Smooth muscle cell (in vitro differentiated cells): ENCODE results near the gene KCTD18. TPM values are rescaled to one million over a fixed set of nuclear protein-coding genes. Genes with fewer than 3 reads are reported as not detected.
A peak's percentile ranks its signal among the peaks of the same experiment; 100 is the strongest.

Source experiments
- DNase-seq: peaks from one replicate; lab custom pipeline; 2025; ENCODE audit not compliant: unreplicated experiment; lab: John Stamatoyannopoulos, UW
- H2AFZ ChIP-seq: fragments of 200-600 bp; sonication (generic); 2 replicates; pipeline ENCODE4 v1.6.0; 2016; ENCODE audit warnings: antibody characterized with exemption, low read depth, mild to moderate bottlenecking
- H3F3A ChIP-seq: fragments of 200-600 bp; sonication (generic); 2 replicates; pipeline ENCODE4 v1.6.0; 2017; ENCODE audit warnings: antibody characterized with exemption, low read depth
- H3K27ac ChIP-seq: fragments of 200-600 bp; sonication (generic); 2 replicates; pipeline ENCODE4 v1.5.1; 2016; ENCODE audit warnings: low read depth, mild to moderate bottlenecking
- H3K27me3 ChIP-seq: fragments of 200-600 bp; sonication (generic); 2 replicates; pipeline ENCODE4 v1.6.1; 2016; ENCODE audit warnings: low read depth, mild to moderate bottlenecking
- H3K36me3 ChIP-seq: fragments of 200-600 bp; sonication (generic); 2 replicates; pipeline ENCODE4 v1.5.1; 2016; ENCODE audit warnings: low read depth
- H3K4me1 ChIP-seq: fragments of 200-600 bp; sonication (generic); 2 replicates; pipeline ENCODE4 v1.5.1; 2016; ENCODE audit warnings: low read depth
- H3K4me2 ChIP-seq: fragments of 200-600 bp; sonication (generic); 2 replicates; pipeline ENCODE4 v1.6.0; 2016; ENCODE audit warnings: mild to moderate bottlenecking
- H3K4me3 ChIP-seq: fragments of 200-600 bp; sonication (generic); 2 replicates; pipeline ENCODE4 v1.5.1; 2016; ENCODE audit warnings: mild to moderate bottlenecking
- H3K79me2 ChIP-seq: fragments of 200-600 bp; sonication (generic); 2 replicates; pipeline ENCODE4 v1.6.0; 2016; ENCODE audit warnings: low read depth, mild to moderate bottlenecking
- H3K9ac ChIP-seq: fragments of 200-600 bp; sonication (generic); 2 replicates; pipeline ENCODE4 v1.6.0; 2016; ENCODE audit warnings: low read depth
- H3K9me3 ChIP-seq: fragments of 200-600 bp; sonication (generic); replicated peaks from 2 replicates; pipeline ENCODE4 v1.5.1; 2016; ENCODE audit warnings: low read depth
- H4K20me1 ChIP-seq: fragments of 200-600 bp; sonication (generic); 2 replicates; pipeline ENCODE4 v1.6.0; 2016; ENCODE audit warnings: low read depth
- WGBS: methylation state at CpG from one replicate; pipeline ENCODE4 v1.1.7; 2016; ENCODE audit warnings: low lambda C conversion rate; 5-methylcytosine and 5-hydroxymethylcytosine counted together
- polyA plus RNA-seq: library from polyadenylated mRNA; unstranded; fragments of >200 nt; fragmentation: Nextera tagmentation; extraction: Ambion mirVana; gene quantifications from 2 replicates; pipeline ENCODE4 v1.2.1, GENCODE V29; 2016
- total RNA-seq: library from RNA; depleted of rRNA; stranded (reverse); fragments of >200 nt; gene quantifications from 2 replicates; pipeline ENCODE4 v1.2.3, GENCODE V29; 2014
- TF ChIP-seq, protein P1 (sequence below): fragments of 200-600 bp; sonication (generic); IDR thresholded peaks from 2 replicates; pipeline ENCODE4 v1.5.1; 2017; ENCODE audit warnings: borderline replicate concordance, mild to moderate bottlenecking, antibody characterized with exemption; ENCODE audit not compliant: insufficient read depth, poor library complexity, severe bottlenecking

KCTD18 gene
- total and polyA plus RNA-seq, 2 experiments from 2014 or later = 10.3 to 10.9 TPM

GRCh38 chr2:200455958-200456421, 53.9 kb downstream of the KCTD18 start:
- Histone ChIP-seq H3K4me1 (no peaks in the 10 kb centered on the region), H3F3A (peaks cover 24% of the 10 kb centered on the region), H3K9me3 (no peaks in the 10 kb centered on the region), H4K20me1 (peaks cover 23% of the 10 kb centered on the region), H3K4me3 (no peak overlapping the region), H3K4me2 (no peak overlapping the region), H3K9ac (no peak overlapping the region), H3K79me2 (no peaks in the 10 kb centered on the region), H3K27me3 (no peaks in the 10 kb centered on the region), H3K27ac (peak overlapping the region; percentile 14), H3K36me3 (peaks cover 3% of the 10 kb centered on the region), H2AFZ (no peak overlapping the region)
- no peak for DNase-seq
- TF ChIP-seq, protein P1, sequence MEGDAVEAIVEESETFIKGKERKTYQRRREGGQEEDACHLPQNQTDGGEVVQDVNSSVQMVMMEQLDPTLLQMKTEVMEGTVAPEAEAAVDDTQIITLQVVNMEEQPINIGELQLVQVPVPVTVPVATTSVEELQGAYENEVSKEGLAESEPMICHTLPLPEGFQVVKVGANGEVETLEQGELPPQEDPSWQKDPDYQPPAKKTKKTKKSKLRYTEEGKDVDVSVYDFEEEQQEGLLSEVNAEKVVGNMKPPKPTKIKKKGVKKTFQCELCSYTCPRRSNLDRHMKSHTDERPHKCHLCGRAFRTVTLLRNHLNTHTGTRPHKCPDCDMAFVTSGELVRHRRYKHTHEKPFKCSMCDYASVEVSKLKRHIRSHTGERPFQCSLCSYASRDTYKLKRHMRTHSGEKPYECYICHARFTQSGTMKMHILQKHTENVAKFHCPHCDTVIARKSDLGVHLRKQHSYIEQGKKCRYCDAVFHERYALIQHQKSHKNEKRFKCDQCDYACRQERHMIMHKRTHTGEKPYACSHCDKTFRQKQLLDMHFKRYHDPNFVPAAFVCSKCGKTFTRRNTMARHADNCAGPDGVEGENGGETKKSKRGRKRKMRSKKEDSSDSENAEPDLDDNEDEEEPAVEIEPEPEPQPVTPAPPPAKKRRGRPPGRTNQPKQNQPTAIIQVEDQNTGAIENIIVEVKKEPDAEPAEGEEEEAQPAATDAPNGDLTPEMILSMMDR = no peak
- WGBS = 78% methylated on average over 4 of the region's 4 CpGs

GRCh38 chr2:200454927-200455801, 54.7 kb downstream of the KCTD18 start:
- 58% methylated on average over 4 of the region's 4 CpGs for WGBS
- Histone ChIP-seq H3K4me2 (no peak overlapping the region), H4K20me1 (peaks cover 23% of the 10 kb centered on the region), H2AFZ (no peak overlapping the region), H3K79me2 (no peaks in the 10 kb centered on the region), H3K9me3 (no peaks in the 10 kb centered on the region), H3K9ac (no peak overlapping the region), H3F3A (peaks cover 26% of the 10 kb centered on the region), H3K4me3 (no peak overlapping the region), H3K4me1 (no peaks in the 10 kb centered on the region), H3K27ac (peak overlapping the region; percentile 39), H3K36me3 (no peaks in the 10 kb centered on the region), H3K27me3 (no peaks in the 10 kb centered on the region)
- TF ChIP-seq, protein P1 = no peak
- no peak for DNase-seq

GRCh38 chr2:200453853-200454534, 55.9 kb downstream of the KCTD18 start:
- DNase-seq = no peak
- Histone ChIP-seq H3K9me3 (no peaks in the 10 kb centered on the region), H4K20me1 (peaks cover 24% of the 10 kb centered on the region), H3K4me1 (no peaks in the 10 kb centered on the region), H2AFZ (no peak overlapping the region), H3K9ac (no peak overlapping the region), H3K36me3 (no peaks in the 10 kb centered on the region), H3K27ac (peak overlapping the region; percentile 39), H3K4me3 (no peak overlapping the region), H3F3A (peaks cover 26% of the 10 kb centered on the region), H3K79me2 (no peaks in the 10 kb centered on the region), H3K4me2 (no peak overlapping the region), H3K27me3 (no peaks in the 10 kb centered on the region)
- WGBS = 48% methylated on average over 5 of the region's 5 CpGs
- TF ChIP-seq, protein P1 = no peak
